K562 (cell line): ENCODE data around the gene DSTYK. TPM values are rescaled to one million over a fixed set of nuclear protein-coding genes. Genes with fewer than 3 reads are reported as not detected.

ENCODE experiments used
- ATAC-seq: fragments of 200-7000 bp; cut with Tn5 transposase; 3 replicates; pipeline ENCODE4 v1.9.1; 2020; ENCODE audit warnings: moderate library complexity
- BruUV-seq: library from RNA; stranded (reverse); fragments of 400-500 nt; replicated peaks from 2 replicates; lab custom pipeline; 2021; lab: Mats Ljungman, UMichigan
- CTCF ChIA-PET: fragments of 300-600 bp; formaldehyde crosslinking; extraction: SDS; loops from one replicate; lab custom pipeline; 2021; ENCODE audit warnings: low intra/inter-chr PET ratio; lab: Yijun Ruan, JAX
- POLR2A ChIA-PET: fragments of 300-600, 350-650 bp; sonication (Branson Sonifier 250); formaldehyde crosslinking; extraction: SDS; loops from one replicate; lab custom pipeline; 2021; ENCODE audit warnings: antibody characterized with exemption, inconsistent platforms; lab: Yijun Ruan, JAX
- DNase-seq, 4 experiments: peaks; one replicate each; pipeline versions ENCODE4 v3.0.0 to v3.0.0-alpha.2; 2011 to 2018; ENCODE audit warnings: low spot score in 3 of 4, mixed read lengths in 3 of 4; ENCODE audit errors: extremely low read depth in 1 of 4
- FAIRE-seq: peaks from 2 replicates; lab custom pipeline; 2011; peaks lifted over from hg19 to GRCh38; lab: Jason Lieb, UNC
- H2AFZ ChIP-seq: 2 replicates; pipeline ENCODE4 v1.6.0; 2011; ENCODE audit warnings: low read depth, low read length, control low read depth, inconsistent platforms
- H3K27ac ChIP-seq: fragments of 200-600 bp; 3 replicates; pipeline ENCODE4 v1.8.0; 2011; ENCODE audit warnings: low read depth, mild to moderate bottlenecking, control low read depth, inconsistent platforms, low read length, moderate library complexity, mixed read lengths; ENCODE audit errors: extremely low read depth
- H3K27me3 ChIP-seq, 2 experiments: fragments of 300-600 bp in 1 of 2; 2 replicates in 1 of 2; 3 replicates in 1 of 2; pipeline versions ENCODE4 v1.6.0 to v1.8.0; 2011; ENCODE audit warnings: inconsistent platforms in 2 of 2, low read length in 2 of 2, mild to moderate bottlenecking in 1 of 2, mixed read lengths in 1 of 2, moderate library complexity in 1 of 2; ENCODE audit not compliant: control insufficient read depth in 2 of 2, insufficient read depth in 2 of 2
- H3K36me3 ChIP-seq: fragments of 300-600 bp; 3 replicates; pipeline ENCODE4 v1.8.0; 2011; ENCODE audit warnings: mild to moderate bottlenecking, low read length, inconsistent platforms; ENCODE audit not compliant: control insufficient read depth, insufficient read depth
- H3K4me1 ChIP-seq, 2 experiments: fragments of 200-600 bp in 1 of 2; replicated peaks in 1 of 2; 2 replicates in 1 of 2; 3 replicates in 1 of 2; pipeline versions ENCODE4 v1.5.1 to v1.8.0; 2011; ENCODE audit warnings: inconsistent platforms in 2 of 2, low read length in 2 of 2, mild to moderate bottlenecking in 1 of 2, mixed read lengths in 1 of 2, moderate library complexity in 1 of 2; ENCODE audit not compliant: control insufficient read depth in 2 of 2, insufficient read depth in 2 of 2
- H3K4me2 ChIP-seq: 2 replicates; pipeline ENCODE4 v1.6.1; 2011; ENCODE audit warnings: low read length, control low read depth, inconsistent platforms, mixed read lengths; ENCODE audit not compliant: insufficient read depth
- H3K4me3 ChIP-seq: fragments of 200-600 bp; sonication (generic), shearing (Covaris generic); 2 replicates; pipeline ENCODE4 v1.5.1; 2016; ENCODE audit warnings: control low read depth, inconsistent platforms
- H3K79me2 ChIP-seq: fragments of 200-600 bp; 3 replicates; pipeline ENCODE4 v1.8.0; 2011; ENCODE audit warnings: low read length, inconsistent platforms; ENCODE audit not compliant: control insufficient read depth, insufficient read depth
- H3K9ac ChIP-seq, 2 experiments: 2 replicates each; pipeline versions ENCODE4 v1.6.0 to v1.6.1; 2011; ENCODE audit warnings: low read depth in 2 of 2, low read length in 2 of 2, control low read depth in 1 of 2, inconsistent platforms in 1 of 2, mild to moderate bottlenecking in 1 of 2, mixed read lengths in 1 of 2; ENCODE audit not compliant: insufficient read depth in 1 of 2
- H3K9me1 ChIP-seq: one replicate; pipeline ENCODE4 v1.6.0; 2011; ENCODE audit warnings: inconsistent platforms, mild to moderate bottlenecking, low read length, moderate library complexity; ENCODE audit not compliant: control insufficient read depth, insufficient read depth
- H3K9me3 ChIP-seq: replicated peaks from 2 replicates; pipeline ENCODE4 v1.5.1; 2011; ENCODE audit warnings: low read depth, low read length, inconsistent platforms; ENCODE audit not compliant: control insufficient read depth, insufficient read depth
- H4K20me1 ChIP-seq: replicated peaks from 2 replicates; pipeline ENCODE4 v1.6.1; 2011; ENCODE audit warnings: low read length, inconsistent platforms, mixed read lengths; ENCODE audit not compliant: control insufficient read depth, insufficient read depth
- ARID1B ChIP-seq: fragments of 450-650 bp; IDR thresholded peaks from 2 replicates; pipeline ENCODE4 v1.6.1; 2016; ENCODE audit warnings: antibody characterized with exemption, mild to moderate bottlenecking, inconsistent platforms
- C11orf30 ChIP-seq: fragments of 450-650 bp; IDR thresholded peaks from 2 replicates; pipeline ENCODE4 v1.6.1; 2016; ENCODE audit warnings: low read depth, mild to moderate bottlenecking
- CTBP1 ChIP-seq: fragments of 450-650 bp; IDR thresholded peaks from 2 replicates; pipeline ENCODE4 v1.6.1; 2016; ENCODE audit warnings: borderline replicate concordance
- ESRRA ChIP-seq: fragments of 450-650 bp; IDR thresholded peaks from 2 replicates; pipeline ENCODE4 v1.6.1; 2014; ENCODE audit warnings: low read depth, mild to moderate bottlenecking, moderate library complexity, borderline replicate concordance
- FOXP1 ChIP-seq: sonication (generic); formaldehyde crosslinking; IDR thresholded peaks from 2 replicates; pipeline ENCODE4 v1.8.0; 2022; ENCODE audit warnings: mild to moderate bottlenecking, missing genetic modification reagents
- JUND ChIP-seq, 2 experiments: IDR thresholded peaks; 2 replicates in 1 of 2; 3 replicates in 1 of 2; pipeline ENCODE4 v1.6.1; 2011; ENCODE audit warnings: borderline replicate concordance in 2 of 2, low read depth in 2 of 2, low read length in 2 of 2, improper control_type of control experiment in 1 of 2, missing biosample characterization in 1 of 2, missing genetic modification characterization in 1 of 2, missing genetic modification reagents in 1 of 2
- NCOA2 ChIP-seq, 2 experiments: fragments of 450-650 bp; IDR thresholded peaks; 2 replicates each; pipeline ENCODE4 v1.6.1; 2018; ENCODE audit warnings: mild to moderate bottlenecking in 2 of 2, moderate library complexity in 1 of 2; ENCODE audit not compliant: partially characterized antibody in 2 of 2
- NCOR1 ChIP-seq: fragments of 450-650 bp; IDR thresholded peaks from 2 replicates; pipeline ENCODE4 v1.6.1; 2016; ENCODE audit warnings: mild to moderate bottlenecking, moderate library complexity
- NFE2 ChIP-seq: IDR thresholded peaks from 2 replicates; pipeline ENCODE4 v1.6.1; 2014; ENCODE audit warnings: antibody characterized with exemption, low read depth
- RCOR1 ChIP-seq, 2 experiments: IDR thresholded peaks; 2 replicates each; pipeline ENCODE4 v1.6.1; 2012; ENCODE audit warnings: low read depth in 2 of 2, low read length in 2 of 2, borderline replicate concordance in 1 of 2, improper control_type of control experiment in 1 of 2
- RFX5 ChIP-seq: IDR thresholded peaks from 2 replicates; pipeline ENCODE4 v1.6.1; 2011; ENCODE audit warnings: low read depth, mild to moderate bottlenecking, improper control_type of control experiment, low read length
- SREBF2 ChIP-seq: sonication (generic); formaldehyde crosslinking; IDR thresholded peaks from 2 replicates; pipeline ENCODE4 v1.4.0; 2020; ENCODE audit warnings: mild to moderate bottlenecking, missing genetic modification reagents
- WGBS: fragments of 100-300 bp; shearing (Covaris generic); methylation state at CpG from one replicate; pipeline ENCODE4 v1.1.6; 2016; ENCODE audit warnings: low coverage, mixed read lengths; ENCODE audit not compliant: insufficient coverage; ENCODE audit errors: missing lambda C conversion rate; 5-methylcytosine and 5-hydroxymethylcytosine counted together
- in situ Hi-C: fragments of 300-500 bp; cut with MboI; formaldehyde crosslinking; loops from 4 replicates; pipeline ENCODE4 v1.15.0; 2018; ENCODE audit warnings: inconsistent platforms, mixed read lengths
- intact Hi-C: fragments of 100-400 bp; cut with micrococcal nuclease; formaldehyde crosslinking; loops from 2 replicates; pipeline ENCODE4 v1.14.2; 2022
- polyA plus RNA-seq, 8 experiments: library from polyadenylated mRNA; depleted of rRNA in 4 of 8; stranded (reverse) in 5 of 8; unstranded in 3 of 8; fragments of >200 nt; fragmentation: Nextera tagmentation in 2 of 8; fragmentation: Illumina TruSeq in 1 of 8; extraction: Ambion mirVana in 2 of 8; extraction: Trizol in 1 of 8; gene quantifications; 2 replicates each; pipeline versions ENCODE4 v1.2.1 to v1.2.3, GENCODE V29; 2011 to 2014; ENCODE audit warnings: inconsistent platforms in 1 of 8, missing spikeins in 1 of 8
- total RNA-seq, 7 experiments: library from RNA; depleted of rRNA in 6 of 7; stranded (reverse); fragments of >200 nt in 6 of 7; fragmentation: Illumina TruSeq in 2 of 7; extraction: Trizol in 2 of 7; gene quantifications; 2 replicates each; pipeline versions ENCODE4 v1.2.1 to v1.2.3, GENCODE V29; 2011 to 2021; ENCODE audit warnings: low replicate concordance in 1 of 7
- TF ChIP-seq, protein P1 (sequence below): fragments of 250-450 bp; sonication (Bioruptor Pico); IDR thresholded peaks from 2 replicates; pipeline ENCODE4 v1.8.0; 2021; ENCODE audit warnings: moderate library complexity, mild to moderate bottlenecking, inconsistent platforms
- TF ChIP-seq, protein P2 (sequence below): sonication (generic); formaldehyde crosslinking; IDR thresholded peaks from 2 replicates; pipeline ENCODE4 v1.8.0; 2022; ENCODE audit warnings: mild to moderate bottlenecking, missing genetic modification reagents
- TF ChIP-seq, protein P3 (sequence below): fragments of 450-650 bp; formaldehyde crosslinking; IDR thresholded peaks from 2 replicates; pipeline ENCODE4 v1.4.0; 2022; ENCODE audit warnings: missing genetic modification characterization
- TF ChIP-seq, protein P4 (sequence below), 2 experiments: fragments of 450-650 bp in 1 of 2; sonication (generic) in 1 of 2; formaldehyde crosslinking in 1 of 2; IDR thresholded peaks in 1 of 2; conservative IDR thresholded peaks in 1 of 2; 2 replicates each; pipeline versions ENCODE4 v1.6.1 to v1.8.1; 2016 to 2023; ENCODE audit warnings: mild to moderate bottlenecking in 2 of 2, moderate library complexity in 2 of 2, inconsistent platforms in 1 of 2, missing genetic modification reagents in 1 of 2

Gene DSTYK
- total and polyA plus RNA-seq, 9 of the 15 experiments (the other 6 are each of a cell fraction or from before 2014, with no cell fraction given): 4.2 to 7.1 (median 6.2) TPM

DNA sequence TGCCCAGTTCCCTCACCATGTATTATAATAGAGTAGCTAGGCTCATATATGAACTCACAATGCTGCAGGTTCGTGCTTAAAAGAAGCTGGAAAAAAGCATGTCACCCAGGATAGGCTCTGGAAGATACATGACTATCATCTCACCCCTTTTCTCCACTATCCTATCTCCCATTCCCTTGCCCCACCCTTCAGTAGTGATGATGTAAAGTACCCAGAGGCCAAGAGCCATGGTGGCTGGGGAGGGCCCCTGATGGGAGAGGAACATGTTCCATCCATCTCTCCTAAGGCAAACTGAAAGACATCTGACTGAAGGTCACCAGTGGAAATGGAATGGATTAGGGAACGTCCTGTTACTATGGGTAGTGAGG lies 69.4 kb downstream of the DSTYK start:
- H3K79me2 ChIP-seq: no peaks in the 10 kb centered on the region
- no peaks in the 10 kb centered on the region for H3K27me3 ChIP-seq
- H3K4me3 ChIP-seq: no peak overlapping the region
- FAIRE-seq (no peak), DNase-seq (peak in 2 of 4 experiments; percentile 43), ATAC-seq (peak; percentile 65)
- peaks cover 3 to 8% of the 10 kb centered on the region in 2 experiments; a peak in 3 of 5 replicates for H3K4me1 ChIP-seq
- WGBS: 23% methylated on average over 2 of the region's 2 CpGs
- peaks cover 4% of the 10 kb centered on the region; the same call in 2 of the 3 replicates for H3K36me3 ChIP-seq
- no peaks in the 10 kb centered on the region for H3K9me1 ChIP-seq
- ChIA-PET CTCF (interaction anchor here (0.6 to 1.0 kb wide), 3 partner anchors 114 to 166 kb away, joined by 3 to 4 read pairs (median 4); no protein-coding TSS in a partner anchor), POLR2A (interaction anchor here (1.0 to 1.6 kb wide), 5 partner anchors 9 to 114 kb away, joined by 3 to 18 read pairs (median 10); partner anchors contain the start of gene RBBP5)
- H3K9ac ChIP-seq: no peak overlapping the region; a peak in 1 of 4 replicates
- intact Hi-C loops (loop anchor here (5.0 kb wide), 3 partner anchors 55 to 155 kb away; no protein-coding TSS in a partner anchor), in situ Hi-C loops (no loop called here)
- no TSS peak for BruUV-seq
- no peak overlapping the region for H2AFZ ChIP-seq
- no peak overlapping the region for H3K27ac ChIP-seq
- no peaks in the 10 kb centered on the region for H3K9me3 ChIP-seq
- H4K20me1 ChIP-seq: no peaks in the 10 kb centered on the region
- peak overlapping the region; percentile 65 for H3K4me2 ChIP-seq
- TF ChIP-seq, protein P1, sequence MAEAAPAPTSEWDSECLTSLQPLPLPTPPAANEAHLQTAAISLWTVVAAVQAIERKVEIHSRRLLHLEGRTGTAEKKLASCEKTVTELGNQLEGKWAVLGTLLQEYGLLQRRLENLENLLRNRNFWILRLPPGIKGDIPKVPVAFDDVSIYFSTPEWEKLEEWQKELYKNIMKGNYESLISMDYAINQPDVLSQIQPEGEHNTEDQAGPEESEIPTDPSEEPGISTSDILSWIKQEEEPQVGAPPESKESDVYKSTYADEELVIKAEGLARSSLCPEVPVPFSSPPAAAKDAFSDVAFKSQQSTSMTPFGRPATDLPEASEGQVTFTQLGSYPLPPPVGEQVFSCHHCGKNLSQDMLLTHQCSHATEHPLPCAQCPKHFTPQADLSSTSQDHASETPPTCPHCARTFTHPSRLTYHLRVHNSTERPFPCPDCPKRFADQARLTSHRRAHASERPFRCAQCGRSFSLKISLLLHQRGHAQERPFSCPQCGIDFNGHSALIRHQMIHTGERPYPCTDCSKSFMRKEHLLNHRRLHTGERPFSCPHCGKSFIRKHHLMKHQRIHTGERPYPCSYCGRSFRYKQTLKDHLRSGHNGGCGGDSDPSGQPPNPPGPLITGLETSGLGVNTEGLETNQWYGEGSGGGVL (CRISPR knock-in tag): no peak
- TF ChIP-seq FOXP1 (0 out of 2 replicates have a peak, but pooled peaks have one; percentile 6), RCOR1 (IDR thresholded peaks at IDR 0.05; ENCODE audit: borderline replicate concordance in 1 of 2, low read depth in 2 of 2, low read length in 2 of 2) (peak in 1 of 2 experiments; percentile 29; a peak in 1 of 4 replicates), SREBF2 (CRISPR knock-in tag) (0 out of 2 replicates have a peak, but pooled peaks have one; percentile 23), ARID1B (0 out of 2 replicates have a peak, but pooled peaks have one; percentile 6), NFE2 (no peak), NCOA2 (IDR thresholded peaks at IDR 0.05; ENCODE audit: partially characterized antibody in 2 of 2) (no peak), RFX5 (no peak), NCOR1 (no peak), CTBP1 (peak; percentile 71; the same call in 1 of the 2 replicates), JUND (IDR thresholded peaks at IDR 0.05; ENCODE audit: borderline replicate concordance, low read depth, low read length) (no peak), JUND (tag; IDR thresholded peaks at IDR 0.05; ENCODE audit: borderline replicate concordance, low read depth, low read length) (peak; percentile 1; the same call in 1 of the 3 replicates), ESRRA (no peak), C11orf30 (no peak)
- TF ChIP-seq, protein P2, sequence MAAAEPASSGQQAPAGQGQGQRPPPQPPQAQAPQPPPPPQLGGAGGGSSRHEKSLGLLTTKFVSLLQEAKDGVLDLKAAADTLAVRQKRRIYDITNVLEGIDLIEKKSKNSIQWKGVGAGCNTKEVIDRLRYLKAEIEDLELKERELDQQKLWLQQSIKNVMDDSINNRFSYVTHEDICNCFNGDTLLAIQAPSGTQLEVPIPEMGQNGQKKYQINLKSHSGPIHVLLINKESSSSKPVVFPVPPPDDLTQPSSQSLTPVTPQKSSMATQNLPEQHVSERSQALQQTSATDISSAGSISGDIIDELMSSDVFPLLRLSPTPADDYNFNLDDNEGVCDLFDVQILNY: no peak
- TF ChIP-seq, protein P3, sequence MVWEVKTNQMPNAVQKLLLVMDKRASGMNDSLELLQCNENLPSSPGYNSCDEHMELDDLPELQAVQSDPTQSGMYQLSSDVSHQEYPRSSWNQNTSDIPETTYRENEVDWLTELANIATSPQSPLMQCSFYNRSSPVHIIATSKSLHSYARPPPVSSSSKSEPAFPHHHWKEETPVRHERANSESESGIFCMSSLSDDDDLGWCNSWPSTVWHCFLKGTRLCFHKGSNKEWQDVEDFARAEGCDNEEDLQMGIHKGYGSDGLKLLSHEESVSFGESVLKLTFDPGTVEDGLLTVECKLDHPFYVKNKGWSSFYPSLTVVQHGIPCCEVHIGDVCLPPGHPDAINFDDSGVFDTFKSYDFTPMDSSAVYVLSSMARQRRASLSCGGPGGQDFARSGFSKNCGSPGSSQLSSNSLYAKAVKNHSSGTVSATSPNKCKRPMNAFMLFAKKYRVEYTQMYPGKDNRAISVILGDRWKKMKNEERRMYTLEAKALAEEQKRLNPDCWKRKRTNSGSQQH (CRISPR knock-in tag): 0 out of 2 replicates have a peak, but pooled peaks have one; percentile 2
- TF ChIP-seq, protein P4, sequence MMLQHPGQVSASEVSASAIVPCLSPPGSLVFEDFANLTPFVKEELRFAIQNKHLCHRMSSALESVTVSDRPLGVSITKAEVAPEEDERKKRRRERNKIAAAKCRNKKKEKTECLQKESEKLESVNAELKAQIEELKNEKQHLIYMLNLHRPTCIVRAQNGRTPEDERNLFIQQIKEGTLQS (IDR thresholded peaks at IDR 0.05): peak; percentile 45; the same call in 1 of the 2 replicates
- TF ChIP-seq, protein P4 (CRISPR knock-in tag; conservative IDR thresholded peaks at IDR 0.05): no peak
